Myocyte (in vitro differentiated cells): Measurements from ENCODE around the gene ZNF14. TPM values are rescaled to one million over a fixed set of nuclear protein-coding genes. Genes with fewer than 3 reads are reported as not detected.
"Not testable (repeated sequence)": the region's sequence is repeated elsewhere in the genome, so short reads cannot be mapped to it uniquely, and the experiment has no call there.

ENCODE experiments used
- DNase-seq: peaks from one replicate; pipeline ENCODE4 v3.0.0-alpha.2; 2012; ENCODE audit warnings: low read depth
- total RNA-seq: library from RNA; depleted of rRNA; stranded (reverse); fragments of >200 nt; gene quantifications from 2 replicates; pipeline ENCODE4 v1.2.3, GENCODE V29; 2014

Gene ZNF14
- total RNA-seq, 1 donor from 2014 or later, result 5.6 TPM

DNA sequence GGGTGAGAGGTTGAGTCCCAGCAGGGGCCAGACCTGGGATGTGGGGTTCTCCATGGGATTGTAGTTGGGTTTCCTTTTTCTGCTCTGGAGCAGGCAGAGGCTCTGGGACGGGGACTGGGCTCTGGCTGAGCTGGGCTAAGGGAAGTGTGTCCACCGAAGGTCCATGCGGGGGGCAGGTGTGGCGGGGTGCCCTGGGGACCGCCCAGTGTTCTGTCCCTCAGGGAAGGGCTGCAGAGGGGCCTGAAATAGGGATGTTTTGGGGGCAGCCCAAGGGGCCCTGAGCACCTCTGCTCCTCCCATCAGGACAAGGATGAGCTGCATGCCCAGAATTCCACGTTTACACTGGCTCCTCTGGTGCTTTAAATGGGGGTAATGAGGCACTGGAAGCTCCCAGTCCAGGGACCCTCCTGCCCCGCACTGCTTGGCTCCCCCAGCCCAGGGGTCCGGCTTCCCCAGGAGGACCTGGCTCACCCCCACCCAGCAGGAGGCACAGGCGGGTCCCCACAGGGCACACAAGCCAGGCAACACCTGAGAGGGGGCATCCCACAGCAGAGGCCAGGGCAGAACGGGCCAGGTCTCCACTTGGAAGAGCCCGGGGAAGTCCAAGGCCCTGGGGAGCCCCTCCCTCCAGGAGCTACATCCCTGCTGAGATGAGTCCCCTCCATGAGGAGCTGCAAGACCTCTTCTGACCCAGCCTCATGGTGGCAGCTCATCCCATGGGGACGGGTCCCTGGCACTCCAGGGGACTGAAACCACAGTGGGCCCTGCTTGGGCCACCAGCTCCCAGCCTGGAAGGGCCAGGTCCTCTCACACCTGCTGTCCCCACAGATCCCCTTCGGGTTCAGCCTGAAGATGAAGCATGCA lies 14.7 kb upstream of the ZNF14 start:
- DNase-seq, result no peak

DNA sequence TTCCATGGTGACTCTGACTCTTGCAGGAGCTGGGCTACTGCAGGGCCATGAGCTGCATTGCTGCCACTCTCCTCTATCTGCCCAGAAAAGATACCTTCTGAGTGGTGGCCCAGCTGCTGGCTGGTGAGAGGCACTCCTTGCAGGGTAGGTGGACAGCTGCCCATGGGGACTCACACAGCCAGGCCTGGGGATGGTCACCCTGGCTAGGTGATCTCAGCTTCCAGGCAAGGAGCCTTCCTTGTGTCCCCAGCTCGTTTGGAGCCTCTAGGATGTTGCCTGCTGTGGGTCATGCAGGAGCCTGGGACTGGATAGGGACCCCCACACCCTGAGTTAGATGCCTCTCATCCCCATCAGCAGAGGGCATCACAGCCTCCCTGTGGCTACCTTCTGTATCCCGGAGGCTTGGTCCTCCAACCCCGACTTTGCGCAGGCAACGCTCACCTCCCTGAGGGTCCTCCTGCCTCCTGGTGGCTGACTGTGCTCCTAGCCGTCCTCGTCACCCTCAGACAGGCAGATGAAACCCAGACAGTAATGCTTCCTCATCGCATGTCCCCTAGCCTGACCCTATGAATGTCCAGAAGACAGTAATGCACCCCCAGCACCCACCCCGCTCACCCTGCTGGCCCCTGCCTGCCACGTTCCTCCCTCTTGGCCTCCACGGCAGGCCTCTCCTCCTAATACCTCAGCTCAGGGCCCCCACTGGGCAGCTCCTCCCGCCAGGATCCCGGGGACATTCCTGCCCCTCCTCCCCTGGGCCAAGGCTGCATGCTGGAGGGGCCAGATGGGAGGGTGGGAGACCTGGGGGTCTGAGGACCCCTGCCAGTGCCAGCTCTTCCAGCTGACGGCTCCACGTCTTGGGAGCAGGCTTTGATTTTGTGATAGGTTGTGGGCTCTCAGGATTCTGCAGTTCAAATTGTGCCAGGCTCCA lies 13.6 kb upstream of the ZNF14 start:
- DNase-seq, result no peak

DNA sequence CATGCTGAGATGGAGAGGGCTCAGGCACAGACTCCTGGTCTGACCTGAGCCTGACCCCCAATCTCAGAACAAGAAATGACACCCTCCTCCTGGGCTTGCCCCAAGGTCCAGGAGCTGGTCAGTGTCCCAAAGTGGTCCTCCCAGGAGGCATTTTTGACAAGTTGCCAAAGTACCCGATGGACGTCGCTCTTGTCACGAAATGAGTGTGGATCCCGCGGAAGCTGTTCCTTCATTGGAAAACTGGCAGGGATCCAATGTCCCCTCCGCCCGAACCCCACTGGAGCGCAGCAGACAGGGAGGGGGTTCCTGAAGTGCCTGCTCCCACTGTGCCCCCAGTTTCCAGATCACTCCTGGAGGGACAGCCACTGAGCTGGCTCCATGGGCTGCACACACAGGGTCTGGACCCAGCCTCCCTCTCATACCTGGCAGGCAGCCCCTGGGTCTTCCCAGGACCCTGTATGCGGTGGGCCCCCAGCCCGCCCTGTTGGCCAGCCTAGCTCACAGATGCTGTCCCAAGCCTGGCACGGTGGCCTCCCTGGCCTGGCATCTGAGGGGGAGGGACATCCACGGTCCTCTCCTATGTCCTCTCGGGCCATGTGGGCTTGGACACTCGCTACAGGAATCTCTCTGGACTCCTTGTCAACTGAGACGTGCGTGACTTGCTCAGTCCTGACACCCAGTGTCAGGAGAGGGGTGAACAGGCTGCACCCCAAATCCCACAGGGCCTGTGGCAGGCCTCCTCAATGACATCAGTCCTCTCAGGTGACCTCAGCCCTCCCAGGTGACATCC lies 12.8 kb upstream of the ZNF14 start:
- DNase-seq, result no peak

DNA sequence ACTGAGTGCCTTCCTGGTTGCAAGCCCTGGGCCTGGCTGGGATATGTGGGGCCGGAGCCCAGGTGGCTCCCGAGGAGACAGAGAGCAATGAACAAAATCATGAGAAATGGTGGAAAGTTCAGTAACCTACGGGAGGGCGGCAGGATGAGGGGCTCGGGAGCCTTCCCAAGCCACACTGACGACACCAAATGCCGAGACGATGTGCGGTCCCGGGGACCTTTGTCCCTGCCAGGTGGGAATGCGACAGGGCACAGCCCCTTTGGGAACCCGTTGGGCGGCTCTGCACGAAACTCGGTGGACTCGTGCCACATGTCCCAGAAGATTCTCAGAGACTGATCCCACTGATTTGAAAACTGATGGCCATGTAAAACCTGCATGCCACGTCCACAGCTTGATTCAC lies 11.7 kb upstream of the ZNF14 start:
- no peak for DNase-seq

DNA sequence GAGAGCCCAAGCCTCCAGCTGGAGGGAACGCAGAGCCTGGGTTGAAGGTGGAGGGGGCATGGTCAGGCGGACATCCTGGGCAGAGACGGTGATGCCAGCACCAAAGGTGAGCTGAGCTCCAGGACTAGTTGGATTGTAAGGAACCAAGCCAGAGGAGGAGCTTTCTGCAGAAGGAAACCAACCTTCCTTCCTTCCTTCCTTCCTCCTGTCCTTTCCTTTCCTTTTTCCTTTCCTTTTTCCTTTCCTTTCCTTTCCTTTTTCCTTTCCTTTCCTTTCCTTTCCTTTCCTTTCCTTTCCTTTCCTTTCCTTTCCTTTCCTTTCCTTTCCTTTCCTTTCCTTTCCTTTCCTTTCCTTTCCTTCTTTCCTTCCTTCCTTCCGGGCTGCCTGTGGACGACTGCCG lies 11.0 kb upstream of the ZNF14 start:
- not testable (repeated sequence) for DNase-seq

DNA sequence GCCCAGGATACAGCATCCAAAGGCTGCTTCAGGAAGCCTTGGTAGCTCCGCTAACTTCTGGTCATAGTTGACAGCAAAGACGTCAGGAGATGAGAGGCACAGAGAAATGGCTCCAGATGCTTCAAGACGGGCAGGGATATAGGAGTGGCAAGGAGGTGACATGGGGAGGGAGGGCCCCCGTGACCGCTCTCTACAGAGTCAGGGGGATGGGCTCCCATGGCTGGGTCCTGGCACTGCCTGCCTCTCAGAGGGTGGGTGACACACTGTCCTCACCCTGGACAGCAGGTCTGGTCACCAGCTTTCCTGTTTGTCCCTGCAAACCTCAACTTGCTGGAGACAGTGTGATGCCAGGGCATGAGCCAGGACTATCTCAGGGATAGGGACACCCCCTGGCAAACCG lies 10.3 kb upstream of the ZNF14 start:
- DNase-seq, result no peak

DNA sequence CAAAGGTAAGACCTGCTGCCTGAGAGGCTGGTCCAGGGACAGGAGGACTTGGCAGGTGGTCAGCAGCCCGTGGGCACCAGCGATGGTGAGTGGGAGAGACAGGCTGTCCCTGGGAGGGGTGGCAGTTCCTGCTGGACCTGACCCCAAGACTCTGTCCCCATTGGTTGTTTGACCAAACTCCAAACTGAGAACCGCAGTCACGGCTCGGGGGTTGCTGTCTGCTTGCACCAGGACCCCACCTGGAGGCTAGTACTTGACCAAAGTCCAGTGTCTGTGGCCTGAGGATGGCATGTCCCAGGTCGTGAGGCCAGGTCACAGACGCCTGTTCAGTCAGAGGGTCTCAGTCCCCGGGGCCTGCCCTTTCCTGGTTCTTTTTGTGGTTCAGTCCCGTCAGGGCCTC lies 9.9 kb upstream of the ZNF14 start:
- DNase-seq, result no peak

DNA sequence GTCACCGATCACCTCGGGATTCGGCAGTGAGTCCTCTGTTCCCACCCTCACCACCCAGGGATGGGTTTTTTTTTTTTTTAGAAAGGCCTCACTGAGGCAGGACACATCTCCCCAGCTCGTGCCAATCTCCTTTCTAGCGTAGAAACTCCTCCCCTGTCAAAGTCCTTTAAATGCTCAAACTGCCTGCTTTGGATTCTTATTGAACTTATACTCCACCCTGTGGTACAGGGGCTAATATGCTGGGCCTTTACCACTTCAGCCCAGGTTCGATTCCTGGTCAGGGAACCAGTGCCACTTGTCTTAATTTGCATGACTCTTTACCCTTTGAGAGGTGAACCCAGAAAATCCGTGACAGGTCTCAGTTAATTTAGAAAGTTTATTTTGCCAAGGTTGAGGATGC lies 8.3 kb upstream of the ZNF14 start:
- DNase-seq, result no peak

DNA sequence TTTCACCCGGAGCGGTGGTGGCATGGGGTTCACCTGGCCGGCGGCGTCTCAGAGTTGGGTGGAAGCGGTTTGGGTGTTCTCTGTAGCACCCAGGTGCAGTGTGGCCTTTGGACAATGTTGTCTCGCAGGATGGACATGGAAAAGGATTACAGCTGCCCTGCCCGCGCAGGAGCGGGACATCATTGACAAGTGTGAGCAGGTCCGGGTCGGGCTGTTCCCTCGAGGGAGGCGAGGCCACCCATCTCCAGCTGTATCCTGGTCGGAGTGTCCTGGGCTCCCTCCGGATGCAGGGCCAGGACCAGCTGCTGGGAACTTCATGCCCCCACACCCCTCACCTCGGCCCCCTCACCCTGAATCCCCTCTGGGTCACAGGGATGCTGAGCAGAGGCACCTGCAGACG lies 7.8 kb upstream of the ZNF14 start:
- no peak for DNase-seq

DNA sequence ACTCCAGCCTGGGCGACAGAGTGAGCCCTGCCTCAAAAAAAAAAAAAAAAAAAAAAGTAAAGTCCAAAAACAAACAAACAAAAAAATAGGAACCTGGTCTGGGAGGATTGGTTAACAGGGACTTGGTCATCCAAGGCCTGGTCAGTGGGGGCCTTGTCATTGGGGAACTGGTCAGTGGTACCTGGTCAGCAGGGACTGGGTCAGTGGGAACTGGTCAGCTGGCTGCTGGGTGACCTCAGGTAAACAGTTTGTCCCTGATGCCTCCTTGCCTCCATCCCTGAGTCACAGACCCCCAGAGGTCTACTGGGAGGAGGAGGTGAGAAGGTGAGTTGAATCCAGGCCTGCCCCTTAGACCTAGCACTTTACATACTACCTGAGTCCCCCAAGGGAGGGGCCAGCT lies 5.7 kb upstream of the ZNF14 start:
- DNase-seq, result no peak

DNA sequence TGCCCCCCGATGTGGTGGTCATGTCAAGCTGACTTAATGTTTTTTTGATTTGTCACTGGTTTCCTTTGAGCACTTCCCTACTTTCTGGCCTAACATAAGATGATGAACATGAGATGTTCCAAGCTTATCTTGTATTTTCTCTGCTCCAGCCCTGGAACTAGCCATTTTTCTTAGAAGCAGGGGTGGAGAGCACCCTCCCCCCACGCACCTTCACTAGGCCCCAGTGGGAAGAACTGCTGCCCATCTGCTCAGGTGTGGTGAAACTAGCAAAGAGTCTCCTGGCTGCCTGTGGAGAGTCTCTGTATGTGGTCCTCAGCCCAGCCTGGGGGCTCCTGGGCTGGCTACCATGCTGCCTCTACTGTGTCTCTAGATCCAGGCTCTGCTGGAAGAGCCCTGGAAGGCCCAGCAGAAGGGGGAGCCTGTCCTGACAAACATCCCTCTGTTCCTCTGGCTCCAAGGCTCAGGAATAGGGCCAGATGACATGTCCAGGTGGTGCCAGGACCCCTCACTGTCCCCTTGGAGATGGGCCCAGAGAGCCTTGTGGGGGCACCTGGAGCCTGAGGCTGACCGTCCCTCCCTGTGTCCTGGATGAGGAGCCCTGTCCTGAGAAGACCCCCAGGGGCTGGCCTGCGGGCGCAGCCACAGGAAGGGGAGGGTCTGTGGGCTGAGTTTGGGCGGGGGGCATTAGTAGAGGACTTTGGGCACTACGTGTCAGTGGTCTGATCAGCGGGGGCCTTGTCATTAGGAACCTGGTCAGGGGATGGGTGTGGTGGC lies 4.8 kb upstream of the ZNF14 start:
- no peak for DNase-seq

DNA sequence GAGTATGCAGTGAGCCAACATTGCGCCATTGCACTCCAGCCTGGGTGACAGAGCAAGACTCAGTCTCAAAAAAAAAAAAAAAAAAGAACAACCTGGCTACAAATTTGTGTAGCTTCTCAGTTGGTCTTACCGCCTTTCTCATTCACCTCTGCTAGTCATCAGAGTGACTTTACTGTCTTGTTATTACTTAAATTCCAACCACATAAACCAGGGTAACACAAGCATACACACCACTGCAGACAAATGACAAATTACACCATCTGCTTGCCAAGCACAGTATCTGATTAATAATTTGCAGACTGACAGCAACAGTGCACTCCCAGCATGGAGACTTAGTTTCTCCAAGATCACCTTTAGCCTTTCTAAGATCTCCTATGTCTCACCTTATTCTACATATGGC lies 11.0 kb downstream of the ZNF14 start:
- no peak for DNase-seq

DNA sequence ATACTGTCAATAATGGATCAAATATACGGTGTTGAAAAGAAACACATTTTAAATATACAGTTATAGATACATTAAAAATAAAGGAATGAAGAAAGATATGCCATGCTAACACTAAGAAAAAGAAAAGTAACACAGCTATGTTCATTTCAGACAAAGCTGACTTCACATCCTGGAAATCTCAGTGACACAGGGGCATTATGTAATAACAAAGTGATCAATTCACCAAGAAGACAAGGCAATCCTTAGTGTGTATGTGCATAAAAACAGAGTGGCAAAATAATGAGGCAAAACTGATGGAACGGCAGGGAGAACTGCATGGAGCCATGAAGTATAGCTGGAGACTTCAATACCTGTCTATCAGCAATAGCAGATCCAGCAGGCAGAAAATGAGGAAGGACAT lies 13.1 kb downstream of the ZNF14 start:
- no peak for DNase-seq

DNA sequence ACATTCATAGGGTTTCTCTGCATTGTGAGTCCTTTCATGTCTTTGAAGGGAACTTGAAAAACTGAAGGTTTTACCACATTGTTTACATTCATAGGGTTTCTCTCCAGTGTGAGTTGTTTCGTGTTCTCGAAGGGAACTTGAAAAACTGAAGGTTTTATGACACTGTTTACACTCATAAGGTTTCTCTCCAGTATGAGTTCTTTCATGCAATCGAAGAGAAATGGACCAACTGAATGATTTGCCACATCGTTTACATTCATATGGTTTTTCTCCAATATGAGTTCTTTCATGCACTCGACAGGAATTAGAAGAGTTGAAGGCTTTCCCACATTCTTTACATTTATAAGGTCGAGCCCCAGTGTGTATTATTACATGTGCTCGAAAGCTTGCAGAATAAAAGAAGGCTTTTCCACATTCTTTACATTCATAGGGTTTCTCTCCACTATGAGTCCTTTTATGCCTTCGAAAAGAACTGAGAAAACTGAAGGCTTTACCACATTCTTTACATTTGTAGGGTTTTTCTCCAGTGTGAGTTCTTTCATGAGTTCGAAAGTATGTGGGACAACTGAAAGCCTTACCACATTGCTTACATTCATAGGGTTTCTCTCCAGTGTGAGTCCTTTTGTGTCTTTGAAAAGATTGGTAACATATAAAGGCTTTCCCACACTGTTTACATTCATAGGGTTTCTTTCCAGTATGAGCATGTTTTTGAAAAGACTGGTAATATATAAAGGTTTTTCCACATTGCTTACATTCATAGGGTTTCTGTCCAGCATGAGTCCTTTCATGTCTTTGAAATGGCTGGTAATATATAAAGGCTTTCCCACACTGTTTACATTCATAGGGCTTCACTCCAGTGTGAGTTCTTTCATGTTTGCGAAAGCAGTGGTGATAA lies 20.7 kb downstream of the ZNF14 start:
- no peak for DNase-seq

DNA sequence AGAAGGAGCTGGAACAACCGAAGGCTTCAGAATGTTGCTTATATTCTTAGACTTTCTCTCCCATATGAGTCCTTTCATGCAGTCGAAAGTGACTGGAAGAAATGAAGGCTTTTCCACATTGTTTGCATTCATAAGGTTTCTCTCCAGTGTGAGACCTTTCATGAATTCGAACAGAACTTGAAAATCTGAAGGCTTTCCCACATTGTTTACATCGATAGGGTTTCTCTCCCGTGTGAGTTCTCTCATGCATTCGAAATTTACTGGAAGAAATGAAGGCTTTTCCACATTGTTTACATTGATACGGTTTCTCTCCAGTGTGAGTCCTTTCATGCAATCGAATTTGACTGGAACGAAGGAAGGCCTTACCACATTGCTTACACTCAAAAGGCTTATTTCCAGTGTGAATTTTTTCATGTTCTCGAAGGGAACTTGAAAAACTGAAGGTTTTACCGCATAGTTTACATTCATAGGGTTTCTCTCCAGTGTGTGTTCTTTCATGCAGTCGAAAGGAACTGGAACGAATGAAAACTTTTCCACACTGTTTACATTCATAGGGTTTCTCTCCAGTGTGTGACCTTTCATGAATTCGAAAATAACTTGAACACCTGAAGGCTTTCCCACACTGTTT lies 21.5 kb downstream of the ZNF14 start:
- no peak for DNase-seq

DNA sequence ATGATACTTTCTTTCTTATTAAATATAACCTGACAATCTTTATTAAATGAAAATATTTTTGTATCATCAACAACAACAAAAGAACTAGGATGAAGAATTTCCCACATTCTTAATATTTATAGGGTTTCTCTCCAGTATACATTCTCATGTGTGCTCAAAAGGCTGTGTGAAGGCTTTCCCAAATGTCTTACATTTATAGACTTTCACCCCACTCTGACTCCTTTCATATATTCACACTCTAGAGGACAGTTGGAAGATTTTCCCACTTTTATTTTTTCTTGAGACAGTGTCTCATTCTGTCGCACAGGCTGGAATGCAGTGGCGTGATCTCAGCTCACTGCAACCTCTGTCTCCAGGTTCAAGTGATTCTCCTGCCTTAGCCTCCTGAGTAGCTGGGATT lies 22.4 kb downstream of the ZNF14 start:
- no peak for DNase-seq

DNA sequence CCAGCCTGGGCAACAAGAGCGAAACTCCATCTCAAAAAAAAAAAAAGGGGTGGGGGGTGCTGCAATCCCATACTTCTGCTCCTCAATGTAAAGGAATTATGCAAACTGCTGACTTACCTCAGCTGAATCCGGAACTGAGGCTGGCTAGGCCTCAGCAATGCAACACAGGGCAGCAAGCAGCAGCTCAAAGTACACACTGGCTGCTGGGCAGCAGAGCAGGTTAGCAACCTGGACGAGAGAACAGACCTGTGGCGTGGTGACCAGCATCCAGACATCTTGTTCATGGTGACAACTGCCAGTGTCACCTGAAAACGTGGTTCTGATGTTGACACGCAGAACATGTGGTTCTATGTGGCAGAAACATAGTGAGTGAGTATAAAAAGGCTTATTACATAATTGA lies 28.1 kb downstream of the ZNF14 start:
- no peak for DNase-seq

DNA sequence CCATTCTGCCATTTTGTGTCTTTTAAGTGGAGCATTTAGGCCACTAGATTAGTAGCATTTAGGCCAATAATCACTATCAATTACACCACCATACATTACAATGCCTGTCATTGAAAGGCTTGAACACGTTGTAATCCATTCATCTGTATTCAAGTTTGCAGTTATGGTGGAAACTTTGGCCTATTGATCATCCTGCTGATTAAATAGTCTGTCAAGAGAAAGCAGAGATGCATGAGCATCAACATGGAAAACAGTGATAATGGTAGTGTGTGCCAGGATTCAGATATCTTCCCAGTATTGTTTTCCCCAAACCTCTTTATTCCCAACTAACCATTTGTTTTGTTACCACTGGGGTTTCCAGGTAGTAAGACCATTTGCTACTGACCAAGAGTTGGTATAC lies 32.4 kb downstream of the ZNF14 start:
- DNase-seq, result not testable (repeated sequence)

DNA sequence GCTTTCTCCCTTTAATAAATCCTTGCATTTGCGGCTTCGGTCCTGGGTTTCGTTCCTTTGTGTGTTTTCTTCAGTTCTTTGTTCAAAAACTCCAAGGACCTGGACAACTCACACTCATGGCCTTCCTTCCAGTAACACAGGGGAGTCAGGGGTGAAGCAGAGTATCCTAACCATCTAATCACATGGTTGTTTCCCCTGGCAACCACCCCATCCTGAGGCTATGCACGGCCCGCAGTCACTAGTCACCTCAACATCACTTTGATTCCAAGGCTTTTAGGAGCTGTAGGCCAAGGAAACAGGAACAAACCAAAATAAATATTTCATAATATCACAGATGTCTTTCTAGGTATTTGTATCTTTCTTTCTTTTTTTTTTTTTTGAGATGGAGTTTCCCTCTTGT lies 35.3 kb downstream of the ZNF14 start:
- no peak for DNase-seq
